HCT116 (cell line): ENCODE data around the gene SLC5A12. TPM values are rescaled to one million over a fixed set of nuclear protein-coding genes. Genes with fewer than 3 reads are reported as not detected.

Experiments
- ATAC-seq: fragments of 200-7000 bp; cut with Tn5 transposase; 2 replicates; pipeline ENCODE4 v1.9.1; 2020; ENCODE audit warnings: mild to moderate bottlenecking, moderate library complexity
- BruUV-seq: library from RNA; stranded (reverse); fragments of 400-500 nt; replicated peaks from 2 replicates; lab custom pipeline; 2021; lab: Mats Ljungman, UMichigan
- CTCF ChIA-PET: fragments of 300-600 bp; sonication (Branson Sonifier 250); formaldehyde crosslinking; loops from one replicate; lab custom pipeline; 2021; ENCODE audit warnings: antibody characterized with exemption; lab: Charles Lee
- POLR2A ChIA-PET: fragments of 300-600, 350-600 bp; sonication (Branson Sonifier 250); formaldehyde crosslinking; loops from one replicate; lab custom pipeline; 2021; ENCODE audit warnings: antibody characterized with exemption; lab: Charles Lee
- RAD21 ChIA-PET, 2 experiments: fragments of 300-600 bp; sonication (Branson Sonifier 250); formaldehyde crosslinking; loops; one replicate each; lab custom pipeline; 2023; ENCODE audit warnings: low total read pairs in 2 of 2; ENCODE audit not compliant: uncharacterized antibody in 2 of 2, unreplicated experiment in 2 of 2, low non-redundant PET in 1 of 2; lab: Charles Lee
- DNase-seq: peaks from one replicate; pipeline ENCODE4 v3.0.0-alpha.2; 2010; ENCODE audit warnings: low read depth, low spot score
- H2AFZ ChIP-seq: fragments of 200-600 bp; shearing (Covaris generic), sonication (generic); 2 replicates; pipeline ENCODE4 v1.6.1; 2017; ENCODE audit warnings: low read depth, mixed run types, mixed read lengths, antibody characterized with exemption, low read length; ENCODE audit not compliant: poor library complexity, severe bottlenecking
- H3K27ac ChIP-seq: 2 replicates; pipeline ENCODE4 v1.5.1; 2012; ENCODE audit warnings: low read depth, low read length
- H3K27me3 ChIP-seq: fragments of 200-600 bp; sonication (generic); 2 replicates; pipeline ENCODE4 v1.6.1; 2016; ENCODE audit warnings: mixed run types, low read length, mixed read lengths; ENCODE audit not compliant: insufficient read depth
- H3K36me3 ChIP-seq, 2 experiments: fragments of 200-500 bp in 1 of 2; fragments of 200-600 bp in 1 of 2; sonication (Bioruptor generic) in 1 of 2; sonication (generic) in 1 of 2; 2 replicates each; pipeline versions ENCODE4 v1.5.1 to v1.6.1; 2014 to 2016; ENCODE audit warnings: low read length in 2 of 2, inconsistent platforms in 1 of 2, mixed read lengths in 1 of 2, mixed run types in 1 of 2; ENCODE audit not compliant: insufficient read depth in 2 of 2, control insufficient read depth in 1 of 2
- H3K4me1 ChIP-seq, 2 experiments: fragments of 200-600 bp in 1 of 2; sonication (generic) in 1 of 2; 2 replicates each; pipeline versions ENCODE4 v1.5.1 to v1.6.1; 2012 to 2017; ENCODE audit warnings: low read length in 2 of 2, inconsistent platforms in 1 of 2, mild to moderate bottlenecking in 1 of 2, mixed read lengths in 1 of 2, mixed run types in 1 of 2, moderate library complexity in 1 of 2; ENCODE audit not compliant: insufficient read depth in 2 of 2, control insufficient read depth in 1 of 2
- H3K4me2 ChIP-seq: fragments of 200-600 bp; sonication (generic); 2 replicates; pipeline ENCODE4 v1.6.1; 2017; ENCODE audit warnings: mixed run types, low read length, mixed read lengths
- H3K4me3 ChIP-seq, 2 experiments: fragments of 200-600 bp in 1 of 2; sonication (generic) in 1 of 2; replicated peaks in 1 of 2; 2 replicates each; pipeline ENCODE4 v1.5.1; 2011 to 2016; ENCODE audit warnings: low read length in 2 of 2, control low read depth in 1 of 2, low read depth in 1 of 2, mild to moderate bottlenecking in 1 of 2, mixed read lengths in 1 of 2, mixed run types in 1 of 2
- H3K79me2 ChIP-seq: fragments of 200-600 bp; sonication (generic); 2 replicates; pipeline ENCODE4 v1.6.1; 2017; ENCODE audit warnings: mild to moderate bottlenecking, mixed run types, low read length, moderate library complexity, mixed read lengths; ENCODE audit not compliant: insufficient read depth
- H3K9ac ChIP-seq: fragments of 200-600 bp; sonication (generic); 2 replicates; pipeline ENCODE4 v1.6.1; 2016; ENCODE audit warnings: low read length, mixed read lengths
- H3K9me2 ChIP-seq: fragments of 200-600 bp; sonication (generic), shearing (Covaris generic); 2 replicates; pipeline ENCODE4 v1.6.1; 2017; ENCODE audit warnings: mixed run types, mild to moderate bottlenecking, moderate library complexity; ENCODE audit not compliant: insufficient read depth
- H3K9me3 ChIP-seq, 2 experiments: fragments of 200-500 bp in 1 of 2; fragments of 200-600 bp in 1 of 2; sonication (Bioruptor generic) in 1 of 2; sonication (generic) in 1 of 2; 2 replicates each; pipeline ENCODE4 v1.6.1; 2014 to 2017; ENCODE audit warnings: low read length in 2 of 2, mixed read lengths in 2 of 2, inconsistent platforms in 1 of 2, low read depth in 1 of 2, mild to moderate bottlenecking in 1 of 2, mixed run types in 1 of 2, moderate library complexity in 1 of 2; ENCODE audit not compliant: control insufficient read depth in 1 of 2, insufficient read depth in 1 of 2
- H4K20me1 ChIP-seq: fragments of 200-600 bp; sonication (generic), shearing (Covaris generic); 2 replicates; pipeline ENCODE4 v1.6.1; 2017; ENCODE audit warnings: mixed run types, mild to moderate bottlenecking, moderate library complexity; ENCODE audit not compliant: insufficient read depth
- CBX3 ChIP-seq: IDR thresholded peaks from 2 replicates; pipeline ENCODE4 v1.6.1; 2012; ENCODE audit warnings: low read depth
- EZH2phosphoT487 ChIP-seq: fragments of 200-600 bp; IDR thresholded peaks from 2 replicates; pipeline ENCODE4 v1.6.1; 2018; ENCODE audit warnings: antibody characterized with exemption, borderline replicate concordance
- POLR2A ChIP-seq: IDR thresholded peaks from 2 replicates; pipeline ENCODE4 v1.7.0; 2011; ENCODE audit warnings: borderline replicate concordance; ENCODE audit not compliant: insufficient read depth, insufficient read length; ENCODE audit errors: extremely low read depth
- SIN3A ChIP-seq: IDR thresholded peaks from 2 replicates; pipeline ENCODE4 v1.6.1; 2012; ENCODE audit warnings: low read depth
- SRF ChIP-seq: IDR thresholded peaks from 2 replicates; pipeline ENCODE4 v1.6.1; 2012; ENCODE audit warnings: low read depth
- TCF7L2 ChIP-seq: IDR thresholded peaks from 2 replicates; pipeline ENCODE4 v1.7.0; 2011; ENCODE audit warnings: borderline replicate concordance, inconsistent platforms; ENCODE audit not compliant: insufficient read depth, insufficient read length; ENCODE audit errors: extremely low read depth
- YY1 ChIP-seq: IDR thresholded peaks from 2 replicates; pipeline ENCODE4 v1.6.1; 2011; ENCODE audit warnings: low read length, low read depth, moderate library complexity, mild to moderate bottlenecking; ENCODE audit not compliant: insufficient replicate concordance; ENCODE audit errors: extremely low read depth
- ZNF274 ChIP-seq: fragments of 200-500 bp; sonication (Bioruptor generic); IDR thresholded peaks from 2 replicates; pipeline ENCODE4 v1.6.1; 2014; ENCODE audit warnings: mild to moderate bottlenecking, low read depth, low read length, inconsistent platforms
- intact Hi-C: fragments of 100-400 bp; cut with micrococcal nuclease; formaldehyde crosslinking; loops from 2 replicates; pipeline ENCODE4 v1.10.0; 2022
- total RNA-seq: library from RNA; stranded (reverse); gene quantifications from one replicate; pipeline ENCODE4 v1.2.1, GENCODE V29; 2021; ENCODE audit not compliant: unreplicated experiment
- TF ChIP-seq, protein P1 (sequence below), 3 experiments: fragments of 200-600 bp in 1 of 3; sonication (generic) in 1 of 3; IDR thresholded peaks in 2 of 3; conservative IDR thresholded peaks in 1 of 3; 2 replicates each; pipeline ENCODE4 v1.5.1; 2012 to 2017; ENCODE audit warnings: low read depth in 2 of 3, low read length in 2 of 3, antibody characterized with exemption in 1 of 3, borderline replicate concordance in 1 of 3, control low read depth in 1 of 3, mild to moderate bottlenecking in 1 of 3, mixed read lengths in 1 of 3, mixed run types in 1 of 3, moderate library complexity in 1 of 3; ENCODE audit not compliant: insufficient read depth in 1 of 3
- TF ChIP-seq, protein P2 (sequence below): IDR thresholded peaks from 2 replicates; pipeline ENCODE4 v1.6.1; 2012; ENCODE audit warnings: low read depth

Gene SLC5A12
- total RNA-seq, 1 experiment from 2014 or later = not detected

DNA sequence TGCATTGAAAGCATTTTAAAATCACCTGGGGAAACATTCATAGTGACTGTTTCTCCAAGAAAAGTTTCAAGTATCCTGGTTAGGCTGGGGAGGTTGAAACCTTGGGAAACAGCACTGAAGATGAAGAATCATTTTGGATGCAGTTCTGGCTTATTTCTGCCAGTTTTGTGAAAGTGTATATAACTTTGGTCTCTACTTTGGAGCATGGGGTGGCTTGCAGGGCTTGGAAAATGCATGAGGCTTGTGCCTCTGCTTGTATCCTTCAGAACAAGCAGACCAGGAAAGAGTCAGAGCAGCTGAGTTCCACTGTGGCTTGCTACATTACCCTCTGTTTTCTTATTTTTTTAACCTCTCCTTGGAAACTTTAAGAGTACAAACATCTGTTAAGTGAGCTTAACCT is 19.5 kb downstream of the SLC5A12 start (continued):
- TF ChIP-seq TCF7L2 (no peak), SRF (no peak)

DNA sequence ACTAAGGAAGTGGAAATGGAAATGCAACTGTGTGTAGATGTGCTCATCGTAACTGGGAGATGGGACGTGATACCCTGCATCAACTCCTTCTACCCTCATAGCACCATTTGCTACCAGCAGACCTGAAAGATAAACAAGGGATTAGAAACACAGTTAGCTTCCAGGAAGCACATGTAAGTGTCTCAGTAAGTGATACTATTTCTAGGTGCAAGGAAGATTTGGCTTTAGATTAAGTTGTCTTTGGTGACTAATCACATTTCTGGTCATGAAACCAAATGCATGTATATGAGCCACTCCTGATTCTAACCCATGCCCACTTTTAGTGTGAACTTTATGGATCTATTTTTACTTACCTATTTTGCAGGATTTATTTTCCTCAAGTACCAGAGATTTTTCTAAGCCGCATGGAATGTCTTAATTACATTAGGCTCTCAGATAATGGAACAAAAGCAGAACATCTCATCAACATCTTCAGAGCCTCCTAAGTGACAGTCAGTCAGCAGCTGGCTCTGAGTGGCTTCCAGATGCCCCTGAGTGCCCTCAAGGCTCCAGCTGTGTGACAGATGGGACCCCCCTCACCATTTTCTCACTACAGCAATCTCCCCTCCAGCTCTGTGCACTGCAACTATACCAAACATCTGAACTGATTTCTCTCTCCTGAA is 21.2 kb downstream of the SLC5A12 start:
- intact Hi-C loops = no loop called here
- H3K79me2 ChIP-seq = no peaks in the 10 kb centered on the region
- TF ChIP-seq YY1 (no peak), SRF (no peak), ZNF274 (no peak), EZH2phosphoT487 (no peak), SIN3A (no peak), CBX3 (no peak), POLR2A (no peak)
- TF ChIP-seq, protein P1, sequence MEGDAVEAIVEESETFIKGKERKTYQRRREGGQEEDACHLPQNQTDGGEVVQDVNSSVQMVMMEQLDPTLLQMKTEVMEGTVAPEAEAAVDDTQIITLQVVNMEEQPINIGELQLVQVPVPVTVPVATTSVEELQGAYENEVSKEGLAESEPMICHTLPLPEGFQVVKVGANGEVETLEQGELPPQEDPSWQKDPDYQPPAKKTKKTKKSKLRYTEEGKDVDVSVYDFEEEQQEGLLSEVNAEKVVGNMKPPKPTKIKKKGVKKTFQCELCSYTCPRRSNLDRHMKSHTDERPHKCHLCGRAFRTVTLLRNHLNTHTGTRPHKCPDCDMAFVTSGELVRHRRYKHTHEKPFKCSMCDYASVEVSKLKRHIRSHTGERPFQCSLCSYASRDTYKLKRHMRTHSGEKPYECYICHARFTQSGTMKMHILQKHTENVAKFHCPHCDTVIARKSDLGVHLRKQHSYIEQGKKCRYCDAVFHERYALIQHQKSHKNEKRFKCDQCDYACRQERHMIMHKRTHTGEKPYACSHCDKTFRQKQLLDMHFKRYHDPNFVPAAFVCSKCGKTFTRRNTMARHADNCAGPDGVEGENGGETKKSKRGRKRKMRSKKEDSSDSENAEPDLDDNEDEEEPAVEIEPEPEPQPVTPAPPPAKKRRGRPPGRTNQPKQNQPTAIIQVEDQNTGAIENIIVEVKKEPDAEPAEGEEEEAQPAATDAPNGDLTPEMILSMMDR (IDR thresholded peaks at IDR 0.05 in 2 of 3, conservative IDR thresholded peaks at IDR 0.05 in 1 of 3; ENCODE audit: borderline replicate concordance in 1 of 3, insufficient read depth in 1 of 3, low read depth in 2 of 3, low read length in 2 of 3) = no peak
- TF ChIP-seq, protein P2, sequence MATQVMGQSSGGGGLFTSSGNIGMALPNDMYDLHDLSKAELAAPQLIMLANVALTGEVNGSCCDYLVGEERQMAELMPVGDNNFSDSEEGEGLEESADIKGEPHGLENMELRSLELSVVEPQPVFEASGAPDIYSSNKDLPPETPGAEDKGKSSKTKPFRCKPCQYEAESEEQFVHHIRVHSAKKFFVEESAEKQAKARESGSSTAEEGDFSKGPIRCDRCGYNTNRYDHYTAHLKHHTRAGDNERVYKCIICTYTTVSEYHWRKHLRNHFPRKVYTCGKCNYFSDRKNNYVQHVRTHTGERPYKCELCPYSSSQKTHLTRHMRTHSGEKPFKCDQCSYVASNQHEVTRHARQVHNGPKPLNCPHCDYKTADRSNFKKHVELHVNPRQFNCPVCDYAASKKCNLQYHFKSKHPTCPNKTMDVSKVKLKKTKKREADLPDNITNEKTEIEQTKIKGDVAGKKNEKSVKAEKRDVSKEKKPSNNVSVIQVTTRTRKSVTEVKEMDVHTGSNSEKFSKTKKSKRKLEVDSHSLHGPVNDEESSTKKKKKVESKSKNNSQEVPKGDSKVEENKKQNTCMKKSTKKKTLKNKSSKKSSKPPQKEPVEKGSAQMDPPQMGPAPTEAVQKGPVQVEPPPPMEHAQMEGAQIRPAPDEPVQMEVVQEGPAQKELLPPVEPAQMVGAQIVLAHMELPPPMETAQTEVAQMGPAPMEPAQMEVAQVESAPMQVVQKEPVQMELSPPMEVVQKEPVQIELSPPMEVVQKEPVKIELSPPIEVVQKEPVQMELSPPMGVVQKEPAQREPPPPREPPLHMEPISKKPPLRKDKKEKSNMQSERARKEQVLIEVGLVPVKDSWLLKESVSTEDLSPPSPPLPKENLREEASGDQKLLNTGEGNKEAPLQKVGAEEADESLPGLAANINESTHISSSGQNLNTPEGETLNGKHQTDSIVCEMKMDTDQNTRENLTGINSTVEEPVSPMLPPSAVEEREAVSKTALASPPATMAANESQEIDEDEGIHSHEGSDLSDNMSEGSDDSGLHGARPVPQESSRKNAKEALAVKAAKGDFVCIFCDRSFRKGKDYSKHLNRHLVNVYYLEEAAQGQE = no peak
- no peak overlapping the region for H3K9ac ChIP-seq
- H3K4me3 ChIP-seq = no peak overlapping the region
- H3K36me3 ChIP-seq = no peaks in the 10 kb centered on the region
- ChIA-PET CTCF (no interaction called here), POLR2A (no interaction called here), RAD21 (no interaction called here)
- no peaks in the 10 kb centered on the region for H4K20me1 ChIP-seq
- H3K4me2 ChIP-seq = no peak overlapping the region
- no TSS peak for BruUV-seq
- ATAC-seq (no peak), DNase-seq (no peak)
- no peaks in the 10 kb centered on the region for H3K9me2 ChIP-seq
- no peak overlapping the region for H3K27ac ChIP-seq
- H3K27me3 ChIP-seq = no peaks in the 10 kb centered on the region
- H3K9me3 ChIP-seq = peaks cover 0 to 3% of the 10 kb centered on the region in 2 experiments; a peak in 2 of 4 replicates
- no peak overlapping the region for H2AFZ ChIP-seq
- H3K4me1 ChIP-seq = no peaks in the 10 kb centered on the region
